Measurements from ENCODE around the gene CAMK2D. TPM values are rescaled to one million over a fixed set of nuclear protein-coding genes. Genes with fewer than 3 reads are reported as not detected.

The CAMK2D gene
- total RNA-seq, 1 experiment from 2014 or later = 27.6 TPM

DNA sequence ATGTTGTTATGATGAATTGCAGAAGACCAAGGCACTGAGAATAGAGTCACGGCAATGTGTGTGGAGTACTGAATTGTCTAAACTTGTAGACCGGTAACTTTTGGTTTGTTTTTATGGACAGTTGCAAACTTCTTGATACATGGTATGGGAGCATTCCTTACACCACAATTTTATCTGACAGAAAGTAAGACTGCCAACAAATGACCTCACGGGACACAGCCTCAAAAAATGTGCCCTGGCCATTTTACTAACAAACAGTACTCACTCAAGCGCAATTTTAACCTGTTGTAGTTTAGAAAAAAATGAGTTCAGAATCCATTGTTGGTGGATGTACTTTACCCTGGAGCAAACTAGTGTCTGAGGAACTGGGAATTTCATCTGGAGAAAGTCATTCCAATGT lies 321.2 kb downstream of the CAMK2D start:
- DNase-seq (ENCODE audit: low spot score) = no peak

GRCh38 chr4:113438596-113438995 lies 322.9 kb downstream of the CAMK2D start:
- no peak for DNase-seq (ENCODE audit: low spot score)

DNA sequence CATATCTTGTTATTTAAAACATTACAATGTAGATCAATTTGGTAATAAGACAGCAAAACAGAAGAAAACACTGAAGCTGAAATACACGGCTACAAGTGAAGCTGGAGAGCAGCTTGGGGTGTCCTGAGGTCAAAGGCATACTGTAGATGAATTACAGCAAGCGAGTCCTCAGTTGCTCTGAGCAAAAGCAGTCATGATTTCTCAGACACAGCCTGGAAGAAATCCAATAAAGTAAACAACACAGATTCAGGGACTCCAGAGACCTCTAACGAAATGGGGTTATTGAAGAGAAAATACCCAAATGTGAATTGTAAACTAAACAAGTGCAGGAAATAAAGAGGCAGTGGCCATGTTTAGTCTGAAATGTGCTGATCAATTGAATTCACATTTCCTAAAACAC lies 324.4 kb downstream of the CAMK2D start:
- DNase-seq (ENCODE audit: low spot score) = no peak

- DNase-seq (ENCODE audit: low spot score) = peak; percentile 46
Observed at GRCh38 chr4:113436360-113436759, 325.2 kb downstream of the CAMK2D start.

DNA sequence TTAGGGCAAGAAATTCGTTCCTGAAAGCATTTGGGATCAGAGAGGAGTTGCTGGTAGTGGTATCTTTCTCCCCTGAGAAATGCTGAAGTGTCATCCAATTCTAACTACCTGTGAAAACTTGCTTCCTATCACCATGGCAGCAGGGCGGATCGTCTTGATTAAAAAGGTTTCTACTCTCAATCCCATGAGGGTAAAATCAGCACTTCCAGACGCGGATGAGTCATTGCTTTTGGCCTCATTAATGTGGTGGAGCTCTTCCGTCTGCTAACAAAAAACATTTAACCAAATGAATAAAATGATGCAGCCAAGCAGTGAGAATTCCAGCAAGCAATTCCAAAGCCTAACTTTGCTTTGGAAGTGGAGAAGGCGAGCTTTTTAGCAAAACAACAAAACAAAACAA lies 325.6 kb downstream of the CAMK2D start:
- DNase-seq (ENCODE audit: low spot score) = peak; percentile 74

DNA sequence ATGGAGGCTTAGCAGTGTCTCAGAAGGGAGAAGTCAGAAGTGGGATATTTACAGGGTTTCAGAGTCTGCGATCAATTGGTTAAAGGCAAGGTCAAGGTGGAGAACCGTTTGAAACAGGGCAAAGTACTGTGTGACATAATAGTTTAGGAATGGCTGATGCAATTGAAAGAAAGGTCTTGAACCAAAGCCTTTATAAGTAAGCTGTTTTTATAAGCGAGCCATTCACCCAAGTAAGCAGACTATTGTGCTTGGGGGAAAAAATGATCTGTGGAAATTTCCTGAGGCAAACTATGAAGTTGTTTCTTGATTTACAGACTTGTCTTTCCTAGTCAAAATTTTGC lies 327.3 kb downstream of the CAMK2D start:
- no peak for DNase-seq (ENCODE audit: low spot score)

- no peak for DNase-seq (ENCODE audit: low spot score)
Observed at GRCh38 chr4:113433536-113434246, 327.8 kb downstream of the CAMK2D start.

GRCh38 chr4:113433116-113433515 lies 328.4 kb downstream of the CAMK2D start:
- no peak for DNase-seq (ENCODE audit: low spot score)

DNA sequence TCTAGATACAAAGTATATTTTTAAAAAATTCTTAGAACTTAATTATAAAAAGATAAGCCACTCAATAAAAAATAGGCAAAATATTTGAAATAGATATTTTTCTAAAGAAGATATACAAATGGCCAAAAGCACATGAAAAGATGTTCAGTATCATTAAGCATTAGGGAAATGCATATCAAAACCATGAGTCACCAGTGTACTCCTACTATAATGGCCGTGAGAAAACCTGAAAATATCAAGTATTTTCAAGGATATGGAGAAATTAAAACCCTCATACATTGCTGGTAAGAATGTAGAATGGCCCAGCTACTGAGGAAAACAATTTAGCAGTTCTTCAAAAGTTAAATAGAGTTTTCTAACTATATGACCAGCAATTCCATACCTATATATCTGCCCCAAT lies 337.9 kb downstream of the CAMK2D start:
- no peak for DNase-seq (ENCODE audit: low spot score)

- DNase-seq (ENCODE audit: low spot score) = no peak
Observed at GRCh38 chr4:113420938-113421337, 340.6 kb downstream of the CAMK2D start.

DNA sequence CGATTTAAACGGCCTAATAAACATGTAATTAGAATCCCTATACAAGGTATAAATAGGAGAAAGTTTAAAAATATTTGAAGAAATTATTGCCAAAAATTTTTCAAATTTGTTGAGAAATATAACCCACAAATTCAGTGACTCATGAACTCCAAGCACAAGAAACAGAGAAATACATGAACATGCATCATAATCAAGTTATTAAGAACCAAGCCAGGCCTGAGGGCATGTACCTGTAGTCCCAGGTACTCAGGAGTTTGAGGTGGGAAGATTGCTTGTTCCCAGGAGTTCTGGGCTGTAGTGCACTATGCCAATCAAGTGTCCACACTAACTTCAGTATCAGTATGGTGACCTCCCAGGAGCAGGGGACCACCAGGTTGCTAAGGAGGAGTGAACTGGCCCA lies 341.9 kb downstream of the CAMK2D start:
- no peak for DNase-seq (ENCODE audit: low spot score)

GRCh38 chr4:113411496-113411938 lies 350.0 kb downstream of the CAMK2D start:
- DNase-seq (ENCODE audit: low spot score) = peak; percentile 49

DNA sequence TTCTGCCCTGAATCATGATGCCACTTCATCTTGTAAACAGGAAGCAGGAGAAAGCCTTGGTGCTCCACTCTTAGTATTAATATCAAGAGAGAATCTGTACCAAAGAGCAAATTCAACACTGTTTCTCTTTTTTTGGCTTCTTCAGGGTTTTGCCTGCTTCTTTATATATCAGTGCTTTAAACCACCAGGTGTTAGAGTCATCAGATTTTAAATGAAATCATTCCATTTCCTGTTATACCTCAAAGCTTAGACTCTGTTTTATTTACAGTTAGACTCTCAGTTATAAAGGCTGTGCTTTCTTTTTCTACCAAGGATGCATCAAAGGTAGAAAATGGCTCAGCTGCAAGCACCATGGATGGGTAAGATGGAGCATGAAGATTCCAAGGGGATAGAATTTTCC lies 350.9 kb downstream of the CAMK2D start:
- no peak for DNase-seq (ENCODE audit: low spot score)

- DNase-seq (ENCODE audit: low spot score) = no peak
Observed at GRCh38 chr4:113409181-113409580, 352.4 kb downstream of the CAMK2D start.

DNA sequence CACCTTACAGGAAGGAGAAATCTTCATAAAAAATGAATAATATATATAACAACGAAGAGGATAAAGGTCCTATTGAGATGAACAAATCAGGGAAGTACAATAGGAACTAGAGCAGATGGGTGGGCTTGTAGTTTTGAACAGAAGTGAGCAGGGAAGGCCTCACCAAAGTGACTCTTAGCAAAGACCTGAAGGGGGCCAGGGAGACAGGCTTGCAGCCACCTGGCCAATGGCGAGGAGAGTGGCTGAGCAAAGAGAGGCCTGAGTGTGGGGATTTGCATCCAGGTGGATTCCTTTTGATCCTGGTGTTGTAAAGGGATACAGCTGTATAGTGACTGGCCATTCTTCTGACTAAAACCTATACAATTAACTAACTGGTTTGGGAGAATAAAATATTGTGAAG lies 354.1 kb downstream of the CAMK2D start:
- no peak for DNase-seq (ENCODE audit: low spot score)

DNA sequence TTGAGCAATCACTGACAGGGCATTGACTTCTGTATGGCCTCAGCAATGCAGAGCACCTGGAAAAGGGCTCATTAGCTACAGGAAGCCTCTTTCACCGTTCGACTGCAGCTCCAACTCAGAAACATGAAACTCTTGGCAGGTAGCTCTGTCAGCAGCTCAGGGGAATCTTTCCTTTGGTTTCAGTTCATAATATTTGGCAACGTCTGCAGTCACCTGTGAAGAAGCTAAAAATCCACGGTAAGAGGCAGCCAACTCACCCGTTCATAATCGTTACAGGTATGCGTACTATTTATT lies 354.9 kb downstream of the CAMK2D start:
- no peak for DNase-seq (ENCODE audit: low spot score)

- DNase-seq (ENCODE audit: low spot score) = no peak
Observed at GRCh38 chr4:113405874-113406722, 355.4 kb downstream of the CAMK2D start.

GRCh38 chr4:113404841-113405240 lies 356.7 kb downstream of the CAMK2D start:
- no peak for DNase-seq (ENCODE audit: low spot score)

DNA sequence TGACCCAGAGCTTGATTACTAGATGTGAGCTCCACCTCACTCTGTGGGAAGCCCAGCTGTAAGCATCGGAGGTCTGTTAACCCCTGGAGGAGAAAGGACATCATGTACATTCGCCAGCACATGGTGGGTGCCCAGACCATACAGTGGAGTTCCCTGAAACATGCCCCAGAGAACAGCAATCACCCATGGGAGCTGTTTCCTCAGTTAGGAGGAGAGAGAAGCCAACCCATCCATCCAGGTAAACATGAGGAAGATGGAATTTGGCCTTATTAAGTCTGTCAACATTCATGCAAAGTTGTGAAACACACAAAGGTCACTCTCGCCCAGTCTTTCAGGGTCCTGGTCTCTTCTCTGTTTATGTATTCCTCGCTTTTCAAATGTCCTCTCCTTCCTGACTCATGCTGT lies 357.4 kb downstream of the CAMK2D start:
- no peak for DNase-seq (ENCODE audit: low spot score)
